ENCODE data around the gene GRB2.

DNA sequence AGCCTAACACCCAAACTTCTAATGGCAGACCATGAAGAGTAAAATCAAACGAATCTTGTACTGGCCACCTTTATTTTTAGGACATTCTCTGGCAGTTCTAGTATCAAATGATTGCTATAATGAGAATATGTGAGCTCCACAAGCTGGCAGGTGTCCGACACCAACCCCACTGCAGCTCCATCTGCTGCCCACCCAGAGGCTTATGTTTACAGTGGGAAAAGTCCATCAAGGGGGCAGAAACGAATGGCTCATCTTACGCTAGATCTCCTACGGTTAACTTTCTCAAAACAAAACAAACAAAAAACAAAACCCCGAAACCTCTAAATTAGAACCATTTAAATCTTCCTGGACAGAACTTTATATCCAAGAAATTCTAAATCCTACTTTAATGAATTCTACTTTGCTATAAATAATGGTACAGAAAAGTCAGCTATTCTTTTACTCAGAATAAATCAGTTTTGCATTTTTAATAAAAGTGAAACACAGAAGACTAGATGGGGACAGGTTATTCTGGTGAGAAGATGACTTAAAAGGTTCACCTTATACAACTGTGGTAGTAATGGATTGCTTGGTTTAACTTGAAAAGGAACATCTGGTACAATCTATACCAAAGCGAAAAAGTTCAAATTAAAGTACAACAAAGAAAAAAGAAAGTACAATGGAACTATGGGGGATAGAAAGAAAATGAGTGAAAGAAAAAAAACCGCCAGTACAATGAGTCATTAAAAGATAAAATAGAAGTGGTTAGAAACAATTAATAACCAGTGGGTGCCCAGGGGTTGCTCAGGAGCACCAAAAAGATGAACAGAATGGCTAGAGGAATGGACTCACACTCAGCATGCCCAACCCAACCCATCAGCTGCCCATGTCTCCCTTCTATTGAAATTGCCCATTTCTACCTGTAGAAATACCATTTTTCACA, 40.2 kb downstream of the GRB2 start:
- TF ChIP-seq, protein P1, sequence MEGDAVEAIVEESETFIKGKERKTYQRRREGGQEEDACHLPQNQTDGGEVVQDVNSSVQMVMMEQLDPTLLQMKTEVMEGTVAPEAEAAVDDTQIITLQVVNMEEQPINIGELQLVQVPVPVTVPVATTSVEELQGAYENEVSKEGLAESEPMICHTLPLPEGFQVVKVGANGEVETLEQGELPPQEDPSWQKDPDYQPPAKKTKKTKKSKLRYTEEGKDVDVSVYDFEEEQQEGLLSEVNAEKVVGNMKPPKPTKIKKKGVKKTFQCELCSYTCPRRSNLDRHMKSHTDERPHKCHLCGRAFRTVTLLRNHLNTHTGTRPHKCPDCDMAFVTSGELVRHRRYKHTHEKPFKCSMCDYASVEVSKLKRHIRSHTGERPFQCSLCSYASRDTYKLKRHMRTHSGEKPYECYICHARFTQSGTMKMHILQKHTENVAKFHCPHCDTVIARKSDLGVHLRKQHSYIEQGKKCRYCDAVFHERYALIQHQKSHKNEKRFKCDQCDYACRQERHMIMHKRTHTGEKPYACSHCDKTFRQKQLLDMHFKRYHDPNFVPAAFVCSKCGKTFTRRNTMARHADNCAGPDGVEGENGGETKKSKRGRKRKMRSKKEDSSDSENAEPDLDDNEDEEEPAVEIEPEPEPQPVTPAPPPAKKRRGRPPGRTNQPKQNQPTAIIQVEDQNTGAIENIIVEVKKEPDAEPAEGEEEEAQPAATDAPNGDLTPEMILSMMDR (IDR thresholded peaks at IDR 0.05), result no peak
- no peak for TF ChIP-seq EZH2 (IDR thresholded peaks at IDR 0.05; ENCODE audit: borderline replicate concordance, insufficient read depth, low read depth, low read length, poor library complexity, severe bottlenecking)

Measured in B cell (primary cell).